Retinal pigment epithelial cell (primary cell): ENCODE results near the gene PCNX2.

Experiments
- DNase-seq: peaks from one replicate; pipeline ENCODE4 v3.0.0-alpha.2; 2010; ENCODE audit warnings: low read depth
- H3K4me3 ChIP-seq: 2 replicates; pipeline ENCODE4 v1.5.1; 2011; ENCODE audit warnings: mild to moderate bottlenecking, low read length, control low read depth, moderate library complexity
- TF ChIP-seq, protein P1 (sequence below): conservative IDR thresholded peaks from 2 replicates; pipeline ENCODE4 v1.5.1; 2011; ENCODE audit warnings: low read depth, low read length, control low read depth, inconsistent platforms

The PCNX2 gene, protein sequence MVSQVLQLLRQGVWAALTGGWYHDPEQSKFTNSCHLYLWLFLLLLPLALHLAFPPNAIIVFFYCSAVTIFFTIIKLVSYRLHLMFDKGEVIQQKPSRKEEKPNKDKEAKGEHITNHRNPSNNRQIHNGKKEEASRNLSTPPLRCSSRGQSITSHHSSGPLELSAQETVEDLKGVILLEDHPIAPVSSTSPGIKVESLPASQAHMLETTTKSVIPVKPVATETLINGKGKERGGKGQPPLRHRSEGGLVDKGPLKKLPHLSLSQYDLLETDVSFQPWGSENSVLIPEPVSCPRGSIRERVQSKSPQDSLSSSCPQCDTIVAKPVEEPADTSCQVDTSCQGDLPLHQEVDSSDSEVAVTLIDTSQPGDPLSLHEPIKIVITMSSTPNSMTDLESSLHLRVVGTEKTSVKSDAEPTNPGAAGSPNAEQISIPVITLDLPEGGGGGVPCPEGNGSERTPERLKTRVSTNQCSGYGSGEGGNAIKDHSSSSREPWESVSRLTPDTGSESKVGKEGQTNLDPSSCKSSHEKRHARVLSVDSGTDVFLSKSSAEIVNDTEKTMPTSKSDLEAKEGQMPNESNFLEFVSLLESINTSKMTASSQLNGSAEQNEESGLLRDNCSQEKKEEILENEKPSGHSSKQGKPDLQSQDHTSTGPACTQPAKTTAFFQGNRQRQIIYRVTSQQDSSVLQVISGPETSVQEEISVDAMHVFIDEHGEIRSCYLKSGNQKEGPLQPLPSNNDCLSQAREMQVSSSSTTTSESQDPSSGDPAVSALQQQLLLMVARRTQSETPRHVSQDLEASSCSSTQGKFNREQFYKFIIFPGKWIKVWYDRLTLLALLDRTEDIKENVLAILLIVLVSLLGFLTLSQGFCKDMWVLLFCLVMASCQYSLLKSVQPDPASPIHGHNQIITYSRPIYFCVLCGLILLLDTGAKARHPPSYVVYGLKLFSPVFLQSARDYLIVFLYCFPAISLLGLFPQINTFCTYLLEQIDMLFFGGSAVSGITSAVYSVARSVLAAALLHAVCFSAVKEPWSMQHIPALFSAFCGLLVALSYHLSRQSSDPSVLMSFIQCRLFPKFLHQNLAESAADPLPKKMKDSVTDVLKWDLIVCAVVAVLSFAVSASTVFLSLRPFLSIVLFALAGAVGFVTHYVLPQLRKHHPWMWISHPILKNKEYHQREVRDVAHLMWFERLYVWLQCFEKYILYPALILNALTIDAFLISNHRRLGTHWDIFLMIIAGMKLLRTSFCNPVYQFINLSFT (N-terminal part only)

DNA sequence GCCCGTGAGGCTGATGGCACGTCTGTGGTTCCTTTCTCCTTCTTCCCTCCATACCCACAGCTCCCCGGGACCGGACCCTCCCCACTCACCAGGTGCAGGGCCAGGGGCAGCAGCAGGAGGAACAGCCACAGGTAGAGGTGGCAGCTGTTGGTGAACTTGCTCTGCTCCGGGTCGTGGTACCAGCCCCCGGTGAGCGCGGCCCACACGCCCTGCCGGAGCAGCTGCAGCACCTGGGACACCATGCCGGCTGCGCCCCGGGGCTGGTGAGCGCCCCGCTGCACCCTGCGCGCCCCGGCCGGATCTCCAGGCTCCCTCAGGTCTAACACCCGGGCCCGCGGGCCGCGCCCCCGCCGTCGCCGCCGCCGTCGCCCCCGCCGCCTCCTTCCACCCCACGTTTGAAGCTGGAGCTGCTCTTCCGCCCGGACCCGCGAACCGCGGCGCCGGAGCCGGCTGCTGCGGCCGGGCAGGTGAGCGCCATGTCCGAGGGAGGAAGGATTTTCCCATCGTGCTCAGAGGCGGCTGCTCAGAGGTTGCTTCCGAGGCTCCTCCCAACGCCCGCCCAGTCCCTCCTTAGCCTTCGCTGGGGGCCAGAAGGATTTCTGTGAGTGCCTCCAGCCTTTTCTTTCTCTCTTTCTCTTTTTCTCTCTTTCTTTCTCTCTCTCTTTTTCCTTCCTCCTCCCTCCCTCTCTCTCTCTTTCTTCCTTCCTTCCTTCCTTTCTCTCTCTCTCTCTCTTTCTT, at the start of gene PCNX2:
PCNX2 (minus strand) TSS at position 489 of the 738 bp plus-strand sequence; CDS start at position 242, 247 bp downstream.
- peak; percentile 8 for DNase-seq
- peak within 1 kb of the TSS; percentile 76 for H3K4me3 ChIP-seq
- TF ChIP-seq, protein P1, sequence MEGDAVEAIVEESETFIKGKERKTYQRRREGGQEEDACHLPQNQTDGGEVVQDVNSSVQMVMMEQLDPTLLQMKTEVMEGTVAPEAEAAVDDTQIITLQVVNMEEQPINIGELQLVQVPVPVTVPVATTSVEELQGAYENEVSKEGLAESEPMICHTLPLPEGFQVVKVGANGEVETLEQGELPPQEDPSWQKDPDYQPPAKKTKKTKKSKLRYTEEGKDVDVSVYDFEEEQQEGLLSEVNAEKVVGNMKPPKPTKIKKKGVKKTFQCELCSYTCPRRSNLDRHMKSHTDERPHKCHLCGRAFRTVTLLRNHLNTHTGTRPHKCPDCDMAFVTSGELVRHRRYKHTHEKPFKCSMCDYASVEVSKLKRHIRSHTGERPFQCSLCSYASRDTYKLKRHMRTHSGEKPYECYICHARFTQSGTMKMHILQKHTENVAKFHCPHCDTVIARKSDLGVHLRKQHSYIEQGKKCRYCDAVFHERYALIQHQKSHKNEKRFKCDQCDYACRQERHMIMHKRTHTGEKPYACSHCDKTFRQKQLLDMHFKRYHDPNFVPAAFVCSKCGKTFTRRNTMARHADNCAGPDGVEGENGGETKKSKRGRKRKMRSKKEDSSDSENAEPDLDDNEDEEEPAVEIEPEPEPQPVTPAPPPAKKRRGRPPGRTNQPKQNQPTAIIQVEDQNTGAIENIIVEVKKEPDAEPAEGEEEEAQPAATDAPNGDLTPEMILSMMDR: no peak

DNA sequence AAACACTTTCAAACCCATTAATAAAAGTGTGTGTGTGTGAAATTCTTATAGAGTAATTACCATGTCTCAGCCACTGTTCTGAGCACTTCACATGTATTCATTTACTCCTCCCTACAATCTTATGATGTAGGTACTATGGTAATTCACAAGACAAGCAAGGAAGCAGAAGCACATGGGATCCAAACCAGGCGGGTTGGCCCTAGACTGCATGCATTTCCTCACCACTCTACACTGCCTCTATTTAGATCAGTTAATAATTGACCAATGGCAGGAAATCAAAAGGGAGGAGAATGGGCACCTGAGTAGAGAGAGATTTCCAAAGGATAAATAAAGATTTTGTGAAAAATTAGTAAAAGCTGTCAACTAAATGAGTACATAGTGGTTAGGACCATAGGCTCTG, 47.7 kb upstream of the PCNX2 start:
- H3K4me3 ChIP-seq: no peak overlapping the region
- DNase-seq: no peak
- TF ChIP-seq, protein P1: no peak

DNA sequence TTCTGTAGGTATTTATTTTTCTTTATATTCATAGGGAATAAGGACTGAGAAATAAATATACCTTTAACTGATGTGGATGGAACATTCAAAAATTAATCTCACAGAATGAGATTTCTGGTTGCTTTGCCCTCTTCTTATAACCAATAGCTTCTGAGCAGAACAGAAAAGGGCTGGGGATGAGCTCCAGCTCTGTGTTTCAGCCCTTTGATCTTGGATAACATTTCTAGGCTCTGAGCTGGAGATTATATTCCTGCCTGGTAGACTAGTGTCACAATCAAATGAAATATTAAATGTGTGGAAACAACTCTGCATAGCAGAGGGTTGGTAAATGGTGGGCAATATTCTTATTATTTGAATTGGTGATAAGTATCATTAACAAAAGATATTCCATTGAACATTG, 46.6 kb upstream of the PCNX2 start:
- TF ChIP-seq, protein P1: no peak
- DNase-seq: no peak
- no peak overlapping the region for H3K4me3 ChIP-seq

DNA sequence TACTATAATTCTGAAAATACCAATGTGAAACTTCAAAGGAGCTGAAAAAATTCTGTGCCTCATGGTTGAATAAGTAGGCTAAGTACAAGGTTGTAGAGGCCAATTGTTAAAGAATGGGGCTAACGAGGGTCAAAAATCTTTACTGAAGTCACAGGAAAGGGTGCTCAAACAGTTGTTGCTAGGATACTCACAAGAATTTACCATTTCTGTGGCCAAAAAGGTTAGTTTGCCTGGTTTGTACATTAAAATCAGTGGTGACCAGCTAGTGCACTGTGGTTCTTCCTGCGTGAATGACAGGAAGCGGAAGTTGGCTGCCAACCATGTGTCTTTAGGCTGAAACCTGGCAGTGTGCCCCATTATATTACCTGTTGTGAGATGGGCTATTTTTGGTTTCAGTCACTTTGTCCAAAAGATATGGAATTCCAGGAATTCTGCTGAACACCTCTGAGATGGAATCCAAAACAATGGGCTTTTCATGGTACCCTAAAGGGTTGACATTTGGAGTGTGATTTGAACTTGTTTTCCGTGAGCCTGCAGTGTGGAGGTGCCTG, 45.5 kb upstream of the PCNX2 start:
- H3K4me3 ChIP-seq: no peak overlapping the region
- no peak for DNase-seq
- TF ChIP-seq, protein P1: no peak

DNA sequence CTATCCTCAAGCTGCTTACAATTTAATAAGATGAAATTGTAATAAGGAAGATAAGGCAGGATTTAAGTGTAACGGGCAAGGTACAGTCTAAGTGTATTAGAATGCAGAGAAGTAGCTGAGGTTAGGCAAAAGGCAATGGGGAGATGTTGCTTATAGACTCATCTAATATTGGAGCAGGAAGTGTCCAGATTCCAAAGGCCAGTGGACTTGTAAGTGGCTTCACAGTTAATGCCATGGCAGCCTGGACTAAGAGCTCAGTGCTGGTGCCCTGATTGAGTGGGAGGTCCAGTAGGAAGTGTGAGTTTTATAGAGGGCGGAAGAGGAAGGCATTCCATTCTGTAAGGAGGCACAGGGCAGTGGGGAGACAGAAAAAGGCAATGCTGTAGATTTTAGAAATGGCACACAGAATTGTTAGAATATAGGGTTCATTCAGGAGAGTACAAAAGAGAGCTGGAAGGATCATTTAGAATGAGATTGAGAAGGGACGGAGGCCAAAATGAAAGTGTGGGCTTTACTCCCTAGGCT, 44.6 kb upstream of the PCNX2 start:
- DNase-seq: no peak

More for the DNA sequence above, 44.6 kb upstream of the PCNX2 start:
- no peak overlapping the region for H3K4me3 ChIP-seq
- TF ChIP-seq, protein P1: no peak
